ENCODE measurements around the gene RBM39. TPM values are rescaled to one million over a fixed set of nuclear protein-coding genes. Genes with fewer than 3 reads are reported as not detected.

Gene RBM39
- total and polyA plus RNA-seq, 9 of the 15 experiments (the other 6 are each of a cell fraction or from before 2014, with no cell fraction given), result 143 to 319 (median 228) TPM

DNA sequence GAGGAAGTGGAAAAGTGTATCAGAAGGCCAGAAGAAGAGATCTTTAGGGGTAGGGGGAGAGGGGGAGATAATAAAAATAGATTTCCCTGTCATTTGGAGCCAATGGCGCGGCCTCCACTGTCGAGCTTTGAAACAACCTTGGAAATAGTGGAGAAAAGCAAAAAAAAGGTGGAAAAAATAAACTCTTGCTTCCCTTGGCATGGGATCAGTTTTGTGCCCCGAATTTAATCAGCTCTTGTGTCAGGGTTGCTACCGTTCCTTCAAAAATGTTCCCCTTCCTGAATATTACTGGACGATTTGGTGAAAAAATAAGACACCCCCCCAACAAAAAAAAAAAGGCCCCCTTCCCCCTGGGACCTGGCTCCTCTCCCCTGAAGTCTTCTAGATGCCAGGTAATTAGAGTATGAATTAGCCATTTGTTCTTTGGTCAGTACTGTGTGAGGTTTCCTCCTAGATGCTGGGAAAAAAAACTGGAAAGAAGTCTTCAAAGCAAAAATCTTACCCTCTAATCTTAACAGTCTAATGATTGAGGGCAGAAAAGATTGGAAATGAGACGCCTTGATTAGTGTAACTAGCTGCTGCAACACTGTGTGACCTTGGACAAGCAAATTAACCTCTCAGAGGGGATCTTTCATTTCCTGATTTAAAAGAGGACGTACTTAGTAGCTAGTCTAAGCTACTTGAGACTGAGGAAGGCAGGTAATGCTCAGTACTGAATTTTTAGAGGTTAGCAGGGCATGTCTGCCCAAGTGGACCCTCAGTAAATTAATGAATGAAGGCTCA lies 872 bp upstream of the RBM39 start:
- H3K4me3 ChIP-seq, result peak overlapping the region; percentile 59
- BruUV-seq (replicated peaks), result TSS peak; percentile 97
- TF ChIP-seq SMARCA4 (IDR thresholded peaks at IDR 0.05), result peak; percentile 67; the same call in 1 of the 2 replicates
- TF ChIP-seq ELF4 (CRISPR knock-in tag; IDR thresholded peaks at IDR 0.05), result peak; percentile 60; the same call in 1 of the 2 replicates
- TF ChIP-seq TEAD1 (CRISPR knock-in tag; IDR thresholded peaks at IDR 0.05), result peak in 1 of 2 experiments; percentile 74; a peak in 2 of 4 replicates
- no peak for TF ChIP-seq STAG1 (CRISPR knock-in tag; IDR thresholded peaks at IDR 0.05; ENCODE audit: borderline replicate concordance)
- TF ChIP-seq BDP1 (IDR thresholded peaks at IDR 0.05; ENCODE audit: insufficient read depth, insufficient read length), result no peak
- TF ChIP-seq TAL1 (IDR thresholded peaks at IDR 0.05), result peak; percentile 8; the same call in 1 of the 2 replicates
- TF ChIP-seq RFX1 (IDR thresholded peaks at IDR 0.05), result no peak
- TF ChIP-seq, protein P1, sequence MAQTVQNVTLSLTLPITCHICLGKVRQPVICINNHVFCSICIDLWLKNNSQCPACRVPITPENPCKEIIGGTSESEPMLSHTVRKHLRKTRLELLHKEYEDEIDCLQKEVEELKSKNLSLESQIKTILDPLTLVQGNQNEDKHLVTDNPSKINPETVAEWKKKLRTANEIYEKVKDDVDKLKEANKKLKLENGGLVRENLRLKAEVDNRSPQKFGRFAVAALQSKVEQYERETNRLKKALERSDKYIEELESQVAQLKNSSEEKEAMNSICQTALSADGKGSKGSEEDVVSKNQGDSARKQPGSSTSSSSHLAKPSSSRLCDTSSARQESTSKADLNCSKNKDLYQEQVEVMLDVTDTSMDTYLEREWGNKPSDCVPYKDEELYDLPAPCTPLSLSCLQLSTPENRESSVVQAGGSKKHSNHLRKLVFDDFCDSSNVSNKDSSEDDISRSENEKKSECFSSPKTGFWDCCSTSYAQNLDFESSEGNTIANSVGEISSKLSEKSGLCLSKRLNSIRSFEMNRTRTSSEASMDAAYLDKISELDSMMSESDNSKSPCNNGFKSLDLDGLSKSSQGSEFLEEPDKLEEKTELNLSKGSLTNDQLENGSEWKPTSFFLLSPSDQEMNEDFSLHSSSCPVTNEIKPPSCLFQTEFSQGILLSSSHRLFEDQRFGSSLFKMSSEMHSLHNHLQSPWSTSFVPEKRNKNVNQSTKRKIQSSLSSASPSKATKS (CRISPR knock-in tag; IDR thresholded peaks at IDR 0.05), result 0 out of 2 replicates have a peak, but pooled peaks have one; percentile 22
- no peak for TF ChIP-seq ADNP (tag; IDR thresholded peaks at IDR 0.05)
- TF ChIP-seq OTX1 (CRISPR knock-in tag; IDR thresholded peaks at IDR 0.05), result peak; percentile 94; the same call in 1 of the 2 replicates
- TF ChIP-seq NCOA1 (IDR thresholded peaks at IDR 0.05; ENCODE audit: low read depth), result peak; percentile 5; the same call in 1 of the 2 replicates
- TF ChIP-seq CSDE1 (IDR thresholded peaks at IDR 0.05), result peak in 1 of 2 experiments; percentile 38; a peak in 1 of 4 replicates
- TF ChIP-seq ZBTB9 (CRISPR knock-in tag; IDR thresholded peaks at IDR 0.05), result peak; percentile 65
- TF ChIP-seq RBM25 (IDR thresholded peaks at IDR 0.05; ENCODE audit: low read depth, low read length, severe bottlenecking), result peak; percentile 3
- 0 out of 2 replicates have a peak, but pooled peaks have one; percentile 19 for TF ChIP-seq MTA3 (IDR thresholded peaks at IDR 0.05; ENCODE audit: borderline replicate concordance)
- no peak for TF ChIP-seq HNRNPLL (IDR thresholded peaks at IDR 0.05; ENCODE audit: low read depth, low read length, poor library complexity, severe bottlenecking)
- peak; percentile 89; the same call in 1 of the 2 replicates for TF ChIP-seq POLR2H (tag; IDR thresholded peaks at IDR 0.05; ENCODE audit: low read depth)

More for the DNA sequence above, 872 bp upstream of the RBM39 start:
- Histone ChIP-seq H2AFZ (ENCODE audit: low read depth, low read length) (peak overlapping the region; percentile 95), H3K9me3 (replicated peaks; ENCODE audit: control insufficient read depth, insufficient read depth, low read depth, low read length) (no peaks in the 10 kb centered on the region), H3K4me2 (ENCODE audit: insufficient read depth, low read length) (peak overlapping the region; percentile 91), H3K36me3 (ENCODE audit: control insufficient read depth, insufficient read depth, low read length) (peaks cover 32% of the 10 kb centered on the region), H3K9ac (ENCODE audit: insufficient read depth in 1 of 2, low read depth in 2 of 2, low read length in 2 of 2) (peak overlapping the region; percentile 81 to 99), H3K27me3 (ENCODE audit: control insufficient read depth in 2 of 2, insufficient read depth in 2 of 2, low read length in 2 of 2) (no peaks in the 10 kb centered on the region), H3K4me1 (replicated peaks in 1 of 2; ENCODE audit: control insufficient read depth in 2 of 2, insufficient read depth in 2 of 2, low read length in 2 of 2) (peaks cover 4 to 23% of the 10 kb centered on the region in 2 experiments; a peak in 3 of 5 replicates), H4K20me1 (replicated peaks; ENCODE audit: control insufficient read depth, insufficient read depth, low read length) (peaks cover 26% of the 10 kb centered on the region), H3K9me1 (ENCODE audit: control insufficient read depth, insufficient read depth, low read length) (no peaks in the 10 kb centered on the region), H3K79me2 (ENCODE audit: control insufficient read depth, insufficient read depth, low read length) (peaks cover 59% of the 10 kb centered on the region), H3K27ac (ENCODE audit: extremely low read depth, low read depth, low read length) (peak overlapping the region; percentile 99)
- peak; percentile 70 for FAIRE-seq
- ChIA-PET CTCF (ENCODE audit: low intra/inter-chr PET ratio) (no interaction called here), POLR2A (interaction anchor here (0.5 to 7.0 kb wide), 55 partner anchors 8 to 854 kb away, joined by 3 to 99 read pairs (median 4); partner anchors contain the start of genes NFS1, PHF20, ROMO1 and SCAND1)
- ATAC-seq, result peak; percentile 32
- WGBS (ENCODE audit: insufficient coverage, low coverage, missing lambda C conversion rate), result 0% methylated on average over 8 of the region's 8 CpGs
- intact Hi-C loops (cut with micrococcal nuclease), result loop anchor here (2.0 to 5.0 kb wide), 2 partner anchors 30 to 159 kb away; partner anchors contain the start of gene PHF20
- DNase-seq (ENCODE audit: extremely low read depth in 1 of 4, low spot score in 3 of 4), result peak in 3 of 4 experiments; percentile 19 to 51 (median 29)
- in situ Hi-C loops (cut with MboI), result no loop called here
